ENCODE measurements around the gene WDR64.

WDR64 gene

DNA sequence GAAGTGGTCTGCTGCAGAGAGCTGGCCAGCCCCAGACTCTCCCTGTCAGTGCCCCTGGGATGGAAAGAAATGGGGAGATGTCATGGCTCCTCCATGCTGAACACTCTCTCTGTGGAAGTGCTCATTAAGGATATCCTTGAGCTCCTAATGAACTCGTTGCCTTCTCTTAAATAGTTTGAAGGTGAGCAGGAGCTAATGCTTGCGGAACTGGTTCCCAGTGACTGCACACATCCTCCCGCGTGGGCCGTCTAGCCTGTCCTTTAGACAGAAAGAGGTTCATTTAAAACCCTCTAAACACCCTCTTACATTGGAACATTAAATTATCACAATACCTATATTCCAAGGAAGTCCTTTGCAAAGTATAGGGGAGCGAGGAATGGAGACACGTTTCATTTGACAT lies 5.9 kb upstream of the WDR64 start:
- no peak overlapping the region for H2AK5ac ChIP-seq (ENCODE audit: low read length)
- H3K18ac ChIP-seq (ENCODE audit: low read length) = no peak overlapping the region
- H4K12ac ChIP-seq (ENCODE audit: low read depth, low read length) = no peak overlapping the region
- H3K4me1 ChIP-seq (ENCODE audit: control insufficient read depth in 1 of 2, insufficient read depth in 2 of 2, low read length in 2 of 2) = peaks cover 7% of the 10 kb centered on the region in 2 experiments
- no peaks in the 10 kb centered on the region for H3K27me3 ChIP-seq (ENCODE audit: insufficient read depth, low read length)
- H3K9me3 ChIP-seq (ENCODE audit: insufficient read depth, low read depth, low read length) = peaks cover 2% of the 10 kb centered on the region
- H4K8ac ChIP-seq (ENCODE audit: low read depth, low read length) = no peak overlapping the region
- H3K36me3 ChIP-seq (ENCODE audit: control insufficient read depth in 1 of 2, insufficient read depth in 2 of 2, low read length in 2 of 2) = no peaks in the 10 kb centered on the region
- no peak overlapping the region for H3K14ac ChIP-seq (ENCODE audit: low read length)
- no peak overlapping the region for H2BK120ac ChIP-seq (ENCODE audit: insufficient read depth, low read length, poor library complexity)
- H3K4ac ChIP-seq (ENCODE audit: low read depth, low read length) = no peak overlapping the region
- no peaks in the 10 kb centered on the region for H3K79me1 ChIP-seq (ENCODE audit: low read length)
- no peaks in the 10 kb centered on the region for H3K79me2 ChIP-seq (ENCODE audit: control insufficient read depth, insufficient read depth, low read length, poor library complexity)
- peak overlapping the region; percentile 24 for H2BK5ac ChIP-seq (ENCODE audit: low read depth, low read length, poor library complexity)
- H2BK12ac ChIP-seq (ENCODE audit: low read length) = peak overlapping the region; percentile 42
- no peak overlapping the region for H3K4me2 ChIP-seq (ENCODE audit: low read length)
- H4K91ac ChIP-seq (ENCODE audit: low read depth, low read length) = no peak overlapping the region
- peak in 1 of 2 donors; percentile 38 for DNase-seq
- no peak overlapping the region for H3K23ac ChIP-seq (ENCODE audit: low read length)
- H2AFZ ChIP-seq (ENCODE audit: insufficient read depth, low read length, poor library complexity) = no peak overlapping the region
- H3K9ac ChIP-seq (ENCODE audit: low read length) = no peak overlapping the region
- H3K4me3 ChIP-seq (ENCODE audit: low read depth, low read length) = no peak overlapping the region
- H3K27ac ChIP-seq (ENCODE audit: low read depth, low read length) = no peak overlapping the region
- no CpG with 5 or more reads among the region's 7 CpGs for WGBS (ENCODE audit: extremely low coverage, insufficient coverage, insufficient read length)

- Histone ChIP-seq H3K27me3 (ENCODE audit: insufficient read depth, low read length) (no peaks in the 10 kb centered on the region), H2BK12ac (ENCODE audit: low read length) (no peak overlapping the region), H2BK120ac (ENCODE audit: insufficient read depth, low read length, poor library complexity) (no peak overlapping the region), H3K79me1 (ENCODE audit: low read length) (no peaks in the 10 kb centered on the region), H3K14ac (ENCODE audit: low read length) (no peak overlapping the region), H3K23ac (ENCODE audit: low read length) (no peak overlapping the region), H3K27ac (ENCODE audit: low read depth, low read length) (no peak overlapping the region), H3K4me2 (ENCODE audit: low read length) (no peak overlapping the region), H2AK5ac (ENCODE audit: low read length) (no peak overlapping the region), H2BK5ac (ENCODE audit: low read depth, low read length, poor library complexity) (no peak overlapping the region), H3K36me3 (ENCODE audit: control insufficient read depth in 1 of 2, insufficient read depth in 2 of 2, low read length in 2 of 2) (no peaks in the 10 kb centered on the region), H3K4me1 (ENCODE audit: control insufficient read depth in 1 of 2, insufficient read depth in 2 of 2, low read length in 2 of 2) (peaks cover 7% of the 10 kb centered on the region in 2 experiments), H3K18ac (ENCODE audit: low read length) (no peak overlapping the region), H3K9me3 (ENCODE audit: insufficient read depth, low read depth, low read length) (no peaks in the 10 kb centered on the region), H4K12ac (ENCODE audit: low read depth, low read length) (no peak overlapping the region), H3K4ac (ENCODE audit: low read depth, low read length) (no peak overlapping the region), H4K8ac (ENCODE audit: low read depth, low read length) (no peak overlapping the region), H3K9ac (ENCODE audit: low read length) (no peak overlapping the region), H2AFZ (ENCODE audit: insufficient read depth, low read length, poor library complexity) (no peak overlapping the region), H3K4me3 (ENCODE audit: low read depth, low read length) (no peak overlapping the region), H4K91ac (ENCODE audit: low read depth, low read length) (no peak overlapping the region), H3K79me2 (ENCODE audit: control insufficient read depth, insufficient read depth, low read length, poor library complexity) (no peaks in the 10 kb centered on the region)
- no peak for DNase-seq
- WGBS (ENCODE audit: extremely low coverage, insufficient coverage, insufficient read length) = no CpG with 5 or more reads among the region's 1 CpG
Observed at GRCh38 chr1:241647658-241648057, 4.4 kb upstream of the WDR64 start.

DNA sequence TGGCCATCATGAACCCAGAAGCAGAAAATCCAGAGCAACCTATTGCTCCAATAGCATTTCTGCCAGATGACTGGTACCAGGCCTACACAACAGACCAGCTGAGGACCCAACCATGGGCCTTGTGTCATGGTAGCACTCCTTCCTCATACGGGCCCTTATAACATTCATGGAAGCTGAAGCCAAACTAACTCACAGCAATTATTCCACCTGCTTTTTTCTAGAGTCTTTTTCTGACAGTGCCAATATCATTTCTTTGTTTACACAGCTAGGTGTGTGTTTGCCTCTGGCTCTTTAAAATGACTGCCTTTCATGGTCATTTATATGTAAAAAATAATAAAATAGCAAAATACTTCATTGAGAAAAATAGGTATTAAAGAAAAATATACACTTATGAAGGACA lies 3.9 kb upstream of the WDR64 start:
- Histone ChIP-seq H3K4me3 (ENCODE audit: low read depth, low read length) (no peak overlapping the region), H3K27me3 (ENCODE audit: insufficient read depth, low read length) (no peaks in the 10 kb centered on the region), H3K79me1 (ENCODE audit: low read length) (no peaks in the 10 kb centered on the region), H2BK120ac (ENCODE audit: insufficient read depth, low read length, poor library complexity) (no peak overlapping the region), H3K9ac (ENCODE audit: low read length) (no peak overlapping the region), H2BK5ac (ENCODE audit: low read depth, low read length, poor library complexity) (no peak overlapping the region), H3K23ac (ENCODE audit: low read length) (no peak overlapping the region), H3K4me1 (ENCODE audit: control insufficient read depth in 1 of 2, insufficient read depth in 2 of 2, low read length in 2 of 2) (peaks cover 7% of the 10 kb centered on the region in 2 experiments), H4K12ac (ENCODE audit: low read depth, low read length) (no peak overlapping the region), H3K79me2 (ENCODE audit: control insufficient read depth, insufficient read depth, low read length, poor library complexity) (no peaks in the 10 kb centered on the region), H3K4ac (ENCODE audit: low read depth, low read length) (no peak overlapping the region), H3K27ac (ENCODE audit: low read depth, low read length) (no peak overlapping the region), H3K18ac (ENCODE audit: low read length) (no peak overlapping the region), H2AFZ (ENCODE audit: insufficient read depth, low read length, poor library complexity) (no peak overlapping the region), H2AK5ac (ENCODE audit: low read length) (no peak overlapping the region), H3K36me3 (ENCODE audit: control insufficient read depth in 1 of 2, insufficient read depth in 2 of 2, low read length in 2 of 2) (no peaks in the 10 kb centered on the region), H2BK12ac (ENCODE audit: low read length) (no peak overlapping the region), H4K8ac (ENCODE audit: low read depth, low read length) (no peak overlapping the region), H3K14ac (ENCODE audit: low read length) (no peak overlapping the region), H4K91ac (ENCODE audit: low read depth, low read length) (no peak overlapping the region), H3K9me3 (ENCODE audit: insufficient read depth, low read depth, low read length) (no peaks in the 10 kb centered on the region), H3K4me2 (ENCODE audit: low read length) (no peak overlapping the region)
- WGBS (ENCODE audit: extremely low coverage, insufficient coverage, insufficient read length) = no CpG with 5 or more reads among the region's 1 CpG
- DNase-seq = no peak

DNA sequence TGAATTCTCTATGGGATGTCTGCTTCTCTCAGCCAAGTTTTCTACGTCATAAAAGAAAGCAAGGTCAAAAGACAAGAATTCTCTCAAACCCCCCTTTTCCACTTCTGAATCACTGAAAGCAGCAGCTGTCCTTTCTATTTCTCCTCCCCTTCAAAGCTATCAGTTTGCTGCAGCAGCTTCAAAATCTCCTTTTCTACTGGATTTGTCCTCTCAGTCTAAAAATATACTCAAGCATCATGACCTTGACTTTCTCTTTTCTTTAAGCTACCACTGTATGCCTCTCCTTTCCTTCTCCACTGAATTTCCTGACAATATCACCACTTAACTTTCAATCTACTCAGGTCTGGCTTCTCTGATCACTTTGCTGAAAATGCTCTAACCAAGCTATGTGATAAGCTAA lies 1.9 kb downstream of the WDR64 start:
- H4K12ac ChIP-seq (ENCODE audit: low read depth, low read length) = no peak overlapping the region
- WGBS (ENCODE audit: extremely low coverage, insufficient coverage, insufficient read length) = no CpG with 5 or more reads among the region's 1 CpG
- H3K27ac ChIP-seq (ENCODE audit: low read depth, low read length) = no peak overlapping the region
- H3K9me3 ChIP-seq (ENCODE audit: insufficient read depth, low read depth, low read length) = no peaks in the 10 kb centered on the region
- H3K79me1 ChIP-seq (ENCODE audit: low read length) = no peaks in the 10 kb centered on the region
- no peak overlapping the region for H4K91ac ChIP-seq (ENCODE audit: low read depth, low read length)
- H2BK120ac ChIP-seq (ENCODE audit: insufficient read depth, low read length, poor library complexity) = no peak overlapping the region
- H3K27me3 ChIP-seq (ENCODE audit: insufficient read depth, low read length) = no peaks in the 10 kb centered on the region
- H3K4ac ChIP-seq (ENCODE audit: low read depth, low read length) = no peak overlapping the region
- H3K9ac ChIP-seq (ENCODE audit: low read length) = no peak overlapping the region
- H2BK12ac ChIP-seq (ENCODE audit: low read length) = no peak overlapping the region
- H3K4me3 ChIP-seq (ENCODE audit: low read depth, low read length) = no peak overlapping the region
- no peaks in the 10 kb centered on the region for H3K36me3 ChIP-seq (ENCODE audit: control insufficient read depth in 1 of 2, insufficient read depth in 2 of 2, low read length in 2 of 2)
- DNase-seq = no peak
- no peak overlapping the region for H4K8ac ChIP-seq (ENCODE audit: low read depth, low read length)
- H2AFZ ChIP-seq (ENCODE audit: insufficient read depth, low read length, poor library complexity) = no peak overlapping the region
- no peak overlapping the region for H2BK5ac ChIP-seq (ENCODE audit: low read depth, low read length, poor library complexity)
- H3K23ac ChIP-seq (ENCODE audit: low read length) = no peak overlapping the region
- H2AK5ac ChIP-seq (ENCODE audit: low read length) = no peak overlapping the region
- no peak overlapping the region for H3K18ac ChIP-seq (ENCODE audit: low read length)
- no peak overlapping the region for H3K4me2 ChIP-seq (ENCODE audit: low read length)
- no peaks in the 10 kb centered on the region for H3K4me1 ChIP-seq (ENCODE audit: control insufficient read depth in 1 of 2, insufficient read depth in 2 of 2, low read length in 2 of 2)
- no peak overlapping the region for H3K14ac ChIP-seq (ENCODE audit: low read length)
- no peaks in the 10 kb centered on the region for H3K79me2 ChIP-seq (ENCODE audit: control insufficient read depth, insufficient read depth, low read length, poor library complexity)

Measured in trophoblast cell (in vitro differentiated cells and primary cell).